OCI-LY1 (cell line): ENCODE measurements around the gene BCHE.

Experiments used
- H2AFZ ChIP-seq: fragments of 200-600 bp; sonication (generic), shearing (Covaris generic); 2 replicates; pipeline ENCODE4 v1.6.0; 2014; ENCODE audit warnings: antibody characterized with exemption, mild to moderate bottlenecking, low read length
- H3F3A ChIP-seq: fragments of 200-600 bp; sonication (generic), shearing (Covaris generic); 2 replicates; pipeline ENCODE4 v1.6.0; 2014; ENCODE audit warnings: mild to moderate bottlenecking, antibody characterized with exemption, low read length, moderate library complexity; ENCODE audit not compliant: insufficient read depth
- H3K27ac ChIP-seq: fragments of 200-600 bp; sonication (generic); 2 replicates; pipeline ENCODE4 v1.5.1; 2014; ENCODE audit warnings: low read length, mixed run types, mild to moderate bottlenecking, low read depth; ENCODE audit not compliant: poor library complexity, severe bottlenecking
- H3K27me3 ChIP-seq: fragments of 200-600 bp; sonication (generic); 2 replicates; pipeline ENCODE4 v1.6.0; 2014; ENCODE audit warnings: antibody characterized with exemption, mild to moderate bottlenecking, low read length, moderate library complexity; ENCODE audit not compliant: insufficient read depth
- H3K36me3 ChIP-seq: fragments of 200-600 bp; sonication (generic); 2 replicates; pipeline ENCODE4 v1.6.1; 2014; ENCODE audit warnings: mild to moderate bottlenecking, antibody characterized with exemption, low read length, moderate library complexity, mixed read lengths; ENCODE audit not compliant: insufficient read depth
- H3K4me1 ChIP-seq: fragments of 200-600 bp; sonication (generic); 2 replicates; pipeline ENCODE4 v1.5.1; 2014; ENCODE audit warnings: mild to moderate bottlenecking, low read length, moderate library complexity; ENCODE audit not compliant: insufficient read depth, severe bottlenecking
- H3K4me2 ChIP-seq: fragments of 200-600 bp; sonication (generic), shearing (Covaris generic); 2 replicates; pipeline ENCODE4 v1.6.1; 2014; ENCODE audit warnings: low read length
- H3K4me3 ChIP-seq: fragments of 200-600 bp; sonication (generic); 2 replicates; pipeline ENCODE4 v1.5.1; 2014; ENCODE audit warnings: low read length, low read depth, mild to moderate bottlenecking, mixed read lengths; ENCODE audit not compliant: poor library complexity, severe bottlenecking
- H3K79me2 ChIP-seq: fragments of 200-600 bp; shearing (Covaris generic); 2 replicates; pipeline ENCODE4 v1.6.1; 2016; ENCODE audit warnings: mixed run types, low read length, mixed read lengths; ENCODE audit not compliant: insufficient read depth
- H3K9ac ChIP-seq: fragments of 200-600 bp; sonication (generic), shearing (Covaris generic); 2 replicates; pipeline ENCODE4 v1.6.1; 2014; ENCODE audit warnings: mild to moderate bottlenecking, low read length, mixed read lengths
- H3K9me2 ChIP-seq: fragments of 200-600 bp; sonication (generic), shearing (Covaris generic); 2 replicates; pipeline ENCODE4 v1.6.1; 2014; ENCODE audit warnings: low read depth, mild to moderate bottlenecking, low read length, mixed read lengths
- H3K9me3 ChIP-seq: fragments of 200-600 bp; shearing (Covaris generic); 2 replicates; pipeline ENCODE4 v1.6.1; 2014; ENCODE audit warnings: low read length, mixed read lengths
- H4K20me1 ChIP-seq: fragments of 200-600 bp; sonication (generic), shearing (Covaris generic); 2 replicates; pipeline ENCODE4 v1.6.0; 2016; ENCODE audit warnings: mild to moderate bottlenecking, low read length; ENCODE audit not compliant: insufficient read depth
- CTCF ChIP-seq: fragments of 200-600 bp; sonication (generic), shearing (Covaris generic); IDR thresholded peaks from 2 replicates; pipeline ENCODE4 v1.5.1; 2017; ENCODE audit warnings: mild to moderate bottlenecking, antibody characterized with exemption, low read length, moderate library complexity, mixed read lengths
- EZH2 ChIP-seq: fragments of 200-600 bp; sonication (generic), shearing (Covaris generic); IDR thresholded peaks from 2 replicates; pipeline ENCODE4 v1.8.0; 2017; ENCODE audit warnings: borderline replicate concordance, mixed run types, mild to moderate bottlenecking, antibody characterized with exemption, low read length, moderate library complexity, mixed read lengths

The BCHE gene

GRCh38 chr3:165755571-165755970, 81.7 kb downstream of the BCHE start:
- Histone ChIP-seq H2AFZ (no peak overlapping the region), H3K27ac (no peak overlapping the region)

DNA sequence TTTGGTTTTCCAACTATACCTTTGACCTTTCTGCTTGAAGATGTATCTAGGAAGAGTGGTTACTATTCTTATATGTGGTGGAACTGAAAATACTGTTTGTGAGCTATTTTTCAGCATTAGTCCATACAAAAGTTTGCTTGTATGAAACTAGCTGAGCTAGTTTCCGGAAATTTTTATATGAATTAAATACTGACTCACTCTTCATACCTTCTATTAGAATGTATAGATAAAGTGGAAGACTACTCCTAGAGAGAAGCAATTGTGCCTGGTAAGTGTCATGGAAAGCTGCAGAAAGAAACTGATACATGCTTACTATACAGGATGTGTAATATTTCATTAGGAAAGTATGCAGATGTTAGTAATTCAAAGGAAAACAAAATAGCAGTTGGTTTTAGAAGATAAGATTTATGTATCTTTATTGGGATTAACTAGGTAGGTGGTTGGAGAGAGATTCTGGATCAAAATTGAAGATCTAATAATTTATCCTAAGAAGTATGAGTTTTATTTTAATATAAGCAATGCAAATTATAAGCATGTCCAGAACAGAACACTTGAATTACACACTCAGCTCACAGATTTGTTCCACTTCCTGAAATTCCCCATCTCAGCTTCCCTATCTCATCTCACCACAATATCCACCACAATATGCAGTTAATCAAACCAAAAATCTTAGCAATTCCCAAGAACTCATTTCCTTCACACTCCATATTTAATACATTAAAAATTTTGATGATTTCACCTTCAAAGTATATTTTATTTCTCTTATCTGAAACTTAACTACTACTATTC, 82.8 kb downstream of the BCHE start:
- H3K36me3 ChIP-seq = no peaks in the 10 kb centered on the region
- no peak overlapping the region for H3K9ac ChIP-seq
- H3K4me3 ChIP-seq = no peak overlapping the region
- H3K4me2 ChIP-seq = no peak overlapping the region
- TF ChIP-seq CTCF = no peak
- TF ChIP-seq EZH2 = no peak
- H3K27ac ChIP-seq = no peak overlapping the region
- H4K20me1 ChIP-seq = no peaks in the 10 kb centered on the region
- H3K27me3 ChIP-seq = no peaks in the 10 kb centered on the region
- no peaks in the 10 kb centered on the region for H3K79me2 ChIP-seq
- H3K4me1 ChIP-seq = no peaks in the 10 kb centered on the region
- H2AFZ ChIP-seq = no peak overlapping the region
- no peaks in the 10 kb centered on the region for H3K9me3 ChIP-seq
- no peaks in the 10 kb centered on the region for H3F3A ChIP-seq
- H3K9me2 ChIP-seq = no peaks in the 10 kb centered on the region

More at GRCh38 chr3:165755571-165755970, 81.7 kb downstream of the BCHE start:
- Histone ChIP-seq H3K36me3 (no peaks in the 10 kb centered on the region), H3K9me2 (no peaks in the 10 kb centered on the region), H3K9ac (no peak overlapping the region), H3K4me3 (no peak overlapping the region), H3K9me3 (no peaks in the 10 kb centered on the region), H3K27me3 (no peaks in the 10 kb centered on the region), H3K79me2 (no peaks in the 10 kb centered on the region), H4K20me1 (no peaks in the 10 kb centered on the region), H3K4me2 (no peak overlapping the region), H3K4me1 (no peaks in the 10 kb centered on the region), H3F3A (no peaks in the 10 kb centered on the region)
- TF ChIP-seq EZH2 (no peak), CTCF (no peak)

GRCh38 chr3:165753560-165753959, 83.7 kb downstream of the BCHE start:
- Histone ChIP-seq H3K9me3 (no peaks in the 10 kb centered on the region), H3K27me3 (no peaks in the 10 kb centered on the region), H3K9me2 (no peaks in the 10 kb centered on the region), H3K4me1 (no peaks in the 10 kb centered on the region), H3K36me3 (no peaks in the 10 kb centered on the region), H3F3A (no peaks in the 10 kb centered on the region), H3K79me2 (no peaks in the 10 kb centered on the region), H3K27ac (no peak overlapping the region), H3K9ac (no peak overlapping the region), H4K20me1 (no peaks in the 10 kb centered on the region), H2AFZ (no peak overlapping the region), H3K4me3 (no peak overlapping the region), H3K4me2 (no peak overlapping the region)
- TF ChIP-seq EZH2 (no peak), CTCF (no peak)
